H1 (cell line): ENCODE measurements around the gene NRN1. TPM values are rescaled to one million over a fixed set of nuclear protein-coding genes. Genes with fewer than 3 reads are reported as not detected.

ENCODE experiments used
- CTCF ChIA-PET: fragments of 300-600 bp; sonication (Branson Sonifier 250); formaldehyde crosslinking; loops from one replicate; lab custom pipeline; 2021; ENCODE audit not compliant: partially characterized antibody; lab: Charles Lee
- POLR2A ChIA-PET: fragments of 300-600 bp; sonication (Branson Sonifier 250); formaldehyde crosslinking; loops from one replicate; lab custom pipeline; 2021; ENCODE audit warnings: inconsistent platforms; ENCODE audit not compliant: partially characterized antibody; lab: Charles Lee
- DNase-seq, 2 experiments: peaks; one replicate each; pipeline versions ENCODE4 v3.0.0 to v3.0.0-alpha.2; 2010 to 2022; ENCODE audit warnings: low spot score in 2 of 2, low read depth in 1 of 2, mixed read lengths in 1 of 2
- FAIRE-seq: peaks from 2 replicates; lab custom pipeline; 2011; peaks lifted over from hg19 to GRCh38; lab: Jason Lieb, UNC
- H2AFZ ChIP-seq: 2 replicates; pipeline ENCODE4 v1.8.1; 2012; ENCODE audit warnings: low read length, inconsistent platforms
- H2AK5ac ChIP-seq: 2 replicates; pipeline ENCODE4 v1.6.1; 2013; ENCODE audit warnings: low read depth, low read length
- H2BK120ac ChIP-seq: replicated peaks from 2 replicates; pipeline ENCODE3; 2013; ENCODE audit warnings: low read depth, low read length, inconsistent platforms
- H2BK12ac ChIP-seq: 2 replicates; pipeline ENCODE4 v1.6.1; 2013; ENCODE audit warnings: low read depth, low read length
- H2BK15ac ChIP-seq: 2 replicates; pipeline ENCODE4 v1.6.1; 2013; ENCODE audit warnings: low read length
- H2BK20ac ChIP-seq: 2 replicates; pipeline ENCODE4 v1.6.1; 2013; ENCODE audit warnings: low read length
- H2BK5ac ChIP-seq: 2 replicates; pipeline ENCODE4 v1.6.1; 2013; ENCODE audit warnings: low read depth, low read length
- H3K14ac ChIP-seq: 2 replicates; pipeline ENCODE4 v1.6.1; 2013; ENCODE audit warnings: inconsistent platforms; ENCODE audit not compliant: insufficient read length
- H3K18ac ChIP-seq: 2 replicates; pipeline ENCODE4 v1.6.1; 2013; ENCODE audit warnings: low read length; ENCODE audit errors: extremely low read depth
- H3K23ac ChIP-seq: 2 replicates; pipeline ENCODE4 v1.6.1; 2013; ENCODE audit warnings: inconsistent platforms; ENCODE audit not compliant: insufficient read length
- H3K23me2 ChIP-seq: 2 replicates; pipeline ENCODE4 v1.6.1; 2013; ENCODE audit warnings: low read depth, low read length
- H3K27ac ChIP-seq: 2 replicates; pipeline ENCODE4 v1.6.1; 2011; ENCODE audit warnings: low read depth, low read length, inconsistent platforms
- H3K27me3 ChIP-seq, 4 experiments: replicated peaks in 1 of 4; 1 replicate in 1 of 4; 2 replicates in 3 of 4; pipeline versions ENCODE4 v1.6.1 to v1.8.1; 2011 to 2013; ENCODE audit warnings: low read length in 3 of 4, mild to moderate bottlenecking in 3 of 4, inconsistent platforms in 2 of 4, mixed read lengths in 2 of 4, moderate library complexity in 1 of 4; ENCODE audit not compliant: control insufficient read depth in 3 of 4, insufficient read depth in 3 of 4; ENCODE audit errors: extremely low read depth in 1 of 4
- H3K36me3 ChIP-seq, 4 experiments: 2 replicates each; pipeline versions ENCODE4 v1.6.1 to v1.8.1; 2011 to 2013; ENCODE audit warnings: mild to moderate bottlenecking in 4 of 4, low read length in 3 of 4, moderate library complexity in 2 of 4, control low read depth in 1 of 4, inconsistent platforms in 1 of 4; ENCODE audit not compliant: insufficient read depth in 4 of 4, control insufficient read depth in 2 of 4
- H3K4ac ChIP-seq: replicated peaks from 2 replicates; pipeline ENCODE3; 2013; ENCODE audit warnings: low read length, low read depth, mixed read lengths, inconsistent platforms; ENCODE audit not compliant: insufficient read length
- H3K4me1 ChIP-seq, 4 experiments: replicated peaks in 1 of 4; 1 replicate in 1 of 4; 2 replicates in 3 of 4; pipeline versions ENCODE4 v1.6.1 to v1.8.1; 2011 to 2013; ENCODE audit warnings: low read length in 3 of 4, inconsistent platforms in 2 of 4, mixed read lengths in 1 of 4; ENCODE audit not compliant: insufficient read depth in 4 of 4, control insufficient read depth in 3 of 4
- H3K4me2 ChIP-seq, 2 experiments: 2 replicates each; pipeline versions ENCODE4 v1.6.1 to v1.8.1; 2011 to 2013; ENCODE audit warnings: low read depth in 2 of 2, low read length in 2 of 2, control low read depth in 1 of 2, inconsistent platforms in 1 of 2, mild to moderate bottlenecking in 1 of 2; ENCODE audit not compliant: insufficient read depth in 1 of 2
- H3K4me3 ChIP-seq, 4 experiments: fragments of 200-600, 300-600 bp in 1 of 4; sonication (generic), shearing (Covaris generic), sonication (Bioruptor Twin) in 1 of 4; 2 replicates each; pipeline versions ENCODE4 v1.5.1 to v1.8.1; 2011 to 2016; ENCODE audit warnings: low read length in 4 of 4, low read depth in 3 of 4, control low read depth in 2 of 4, inconsistent platforms in 2 of 4, mild to moderate bottlenecking in 2 of 4, mixed read lengths in 1 of 4, moderate library complexity in 1 of 4; ENCODE audit not compliant: insufficient read depth in 2 of 4; ENCODE audit errors: extremely low read depth in 1 of 4
- H3K56ac ChIP-seq: replicated peaks from 2 replicates; pipeline ENCODE3; 2013; ENCODE audit warnings: low read depth, mild to moderate bottlenecking, mixed read lengths, low read length, inconsistent platforms; ENCODE audit not compliant: insufficient read length
- H3K79me1 ChIP-seq: 2 replicates; pipeline ENCODE4 v1.6.1; 2013; ENCODE audit warnings: low read depth, low read length, control low read depth
- H3K79me2 ChIP-seq, 2 experiments: 2 replicates each; pipeline versions ENCODE4 v1.6.1 to v1.8.1; 2012 to 2013; ENCODE audit warnings: low read length in 2 of 2, mild to moderate bottlenecking in 2 of 2, inconsistent platforms in 1 of 2; ENCODE audit not compliant: insufficient read depth in 2 of 2, control insufficient read depth in 1 of 2
- H3K9ac ChIP-seq, 4 experiments: replicated peaks in 1 of 4; 1 replicate in 1 of 4; 2 replicates in 3 of 4; pipeline versions ENCODE4 v1.6.1 to v1.8.1; 2011 to 2013; ENCODE audit warnings: low read depth in 3 of 4, low read length in 3 of 4, control low read depth in 2 of 4, mild to moderate bottlenecking in 2 of 4, moderate library complexity in 2 of 4, inconsistent platforms in 1 of 4; ENCODE audit errors: extremely low read depth in 1 of 4
- H3K9me3 ChIP-seq, 2 experiments: 2 replicates each; pipeline versions ENCODE4 v1.6.1 to v1.8.1; 2012 to 2013; ENCODE audit warnings: mild to moderate bottlenecking in 2 of 2, moderate library complexity in 2 of 2, control low read depth in 1 of 2, inconsistent platforms in 1 of 2, low read depth in 1 of 2, low read length in 1 of 2, mixed read lengths in 1 of 2; ENCODE audit not compliant: insufficient read depth in 2 of 2
- H4K20me1 ChIP-seq, 2 experiments: replicated peaks in 1 of 2; 2 replicates each; pipeline versions ENCODE3 to v1.8.1; 2011 to 2013; ENCODE audit warnings: inconsistent platforms in 2 of 2, low read length in 2 of 2, mild to moderate bottlenecking in 1 of 2; ENCODE audit not compliant: insufficient read depth in 2 of 2, control insufficient read depth in 1 of 2
- H4K5ac ChIP-seq: 2 replicates; pipeline ENCODE4 v1.6.1; 2013; ENCODE audit warnings: low read length, low read depth, mixed read lengths, inconsistent platforms; ENCODE audit not compliant: insufficient read length
- H4K8ac ChIP-seq: 2 replicates; pipeline ENCODE4 v1.8.0; 2013; ENCODE audit warnings: mild to moderate bottlenecking, moderate library complexity, low read length, inconsistent platforms; ENCODE audit not compliant: insufficient read depth; ENCODE audit errors: extremely low read depth
- H4K91ac ChIP-seq: replicated peaks from 2 replicates; pipeline ENCODE3; 2013; ENCODE audit warnings: low read length, mixed read lengths, inconsistent platforms; ENCODE audit not compliant: insufficient read length
- HDAC2 ChIP-seq, 2 experiments: fragments of 300-600 bp in 1 of 2; sonication (generic) in 1 of 2; IDR thresholded peaks; 2 replicates each; pipeline ENCODE4 v1.6.1; 2011 to 2012; ENCODE audit warnings: low read depth in 2 of 2, low read length in 2 of 2, mild to moderate bottlenecking in 2 of 2, moderate library complexity in 2 of 2, borderline replicate concordance in 1 of 2, inconsistent platforms in 1 of 2
- SIN3A ChIP-seq, 2 experiments: IDR thresholded peaks in 1 of 2; conservative IDR thresholded peaks in 1 of 2; 2 replicates each; pipeline ENCODE4 v1.6.1; 2011 to 2012; ENCODE audit warnings: low read length in 2 of 2, improper control_type of control experiment in 1 of 2, low read depth in 1 of 2, mild to moderate bottlenecking in 1 of 2
- SUZ12 ChIP-seq: fragments of 200-600 bp; sonication (generic); IDR thresholded peaks from 2 replicates; pipeline ENCODE4 v1.6.1; 2012; ENCODE audit warnings: mild to moderate bottlenecking, inconsistent platforms, low read length, moderate library complexity, mixed read lengths
- TAF1 ChIP-seq: IDR thresholded peaks from 2 replicates; pipeline ENCODE4 v1.6.1; 2011; ENCODE audit warnings: mild to moderate bottlenecking, low read depth, low read length
- WGBS, 2 experiments: shearing (Covaris generic) in 1 of 2; methylation state at CpG; one replicate each; pipeline versions ENCODE4 v1.1.6 to v1.1.7; 2013 to 2015; ENCODE audit warnings: low lambda C conversion rate in 2 of 2, mixed read lengths in 2 of 2, inconsistent platforms in 1 of 2, low coverage in 1 of 2, missing lambda C conversion rate in 1 of 2; ENCODE audit not compliant: insufficient replicate concordance in 2 of 2, insufficient coverage in 1 of 2, insufficient read length in 1 of 2; ENCODE audit errors: extremely low coverage in 1 of 2, missing lambda C conversion rate in 1 of 2; 5-methylcytosine and 5-hydroxymethylcytosine counted together
- polyA plus RNA-seq, 7 experiments: library from polyadenylated mRNA; depleted of rRNA in 3 of 7; stranded (reverse) in 5 of 7; unstranded in 2 of 7; fragments of >200 nt in 5 of 7; fragments of 200-250 nt in 2 of 7; gene quantifications; 1 replicate in 5 of 7; 2 replicates in 1 of 7; 4 replicates in 1 of 7; pipeline versions ENCODE4 v1.2.1 to v1.2.3, GENCODE V29; 2011 to 2013; ENCODE audit warnings: missing spikeins in 2 of 7, mixed read lengths in 2 of 7
- total RNA-seq: library from RNA; stranded (reverse); fragmentation: NEBNext Ultra II Directional; extraction: Animal tissue kit (Norgen Biotek cat#: 25700); gene quantifications from 2 replicates; pipeline ENCODE4 v1.2.1, GENCODE V29; 2021

Gene NRN1
- total and polyA plus RNA-seq, 2 of the 8 experiments (the other 6 are each of a cell fraction or from before 2014, with no cell fraction given), result 0.06 to 0.26 TPM

- Histone ChIP-seq H3K4me1 (no peaks in the 10 kb centered on the region), H2BK15ac (no peak overlapping the region), H2BK5ac (no peak overlapping the region), H2BK20ac (no peak overlapping the region), H3K23ac (no peak overlapping the region), H2AFZ (no peak overlapping the region), H3K4ac (no peak overlapping the region), H3K56ac (no peak overlapping the region), H3K18ac (no peak overlapping the region), H3K4me2 (no peak overlapping the region), H4K91ac (no peak overlapping the region), H3K27me3 (no peaks in the 10 kb centered on the region), H3K36me3 (no peaks in the 10 kb centered on the region), H3K79me1 (no peaks in the 10 kb centered on the region), H3K4me3 (no peak overlapping the region), H4K8ac (no peak overlapping the region), H2BK120ac (no peak overlapping the region), H3K9me3 (no peaks in the 10 kb centered on the region), H3K14ac (no peak overlapping the region), H2AK5ac (no peak overlapping the region), H3K27ac (no peak overlapping the region), H4K5ac (no peak overlapping the region), H4K20me1 (peaks cover 0 to 2% of the 10 kb centered on the region in 2 experiments), H2BK12ac (no peak overlapping the region), H3K9ac (no peak overlapping the region), H3K79me2 (no peaks in the 10 kb centered on the region), H3K23me2 (peaks cover 2% of the 10 kb centered on the region; the same call in 1 of the 2 replicates)
- 95% methylated on average over 4 of the region's 4 CpGs; no CpG with 5 or more reads in 1 of the 2 experiments for WGBS, 2 experiments
- DNase-seq (no peak), FAIRE-seq (no peak)
- ChIA-PET POLR2A (no interaction called here), CTCF (no interaction called here)
- TF ChIP-seq SIN3A (conservative IDR thresholded peaks at IDR 0.05 in 1 of 2, IDR thresholded peaks at IDR 0.05 in 1 of 2; ENCODE audit: low read depth in 1 of 2, low read length in 2 of 2) (no peak), HDAC2 (IDR thresholded peaks at IDR 0.05; ENCODE audit: borderline replicate concordance in 1 of 2, low read depth in 2 of 2, low read length in 2 of 2) (no peak), SUZ12 (no peak), TAF1 (no peak)
- TF ChIP-seq, all 59 proteins: peak for 0
Measured at GRCh38 chr6:6033858-6034257, 27.1 kb upstream of the NRN1 start.
